Activated naive CD8-positive, alpha-beta T cell treated with anti-CD3 and anti-CD28 coated beads, Interleukin-2, amount 50 U/mL, for 24 hours (primary cell): ENCODE data around the gene VARS1.

Source experiments
- ATAC-seq: fragments of 150-1000 bp; cut with Tn5 transposase; one replicate; pipeline ENCODE4 v1.10.0; 2021
- DNase-seq: peaks from one replicate; pipeline ENCODE4 v3.0.0; 2021
- H3K27ac Mint-ChIP-seq: one replicate; pipeline ENCODE4 v1.8.0; 2021; ENCODE audit warnings: mild to moderate bottlenecking, mixed read lengths
- H3K27me3 Mint-ChIP-seq: one replicate; pipeline ENCODE4 v1.8.0; 2021; ENCODE audit warnings: mixed read lengths
- H3K36me3 Mint-ChIP-seq: one replicate; pipeline ENCODE4 v1.8.0; 2021; ENCODE audit warnings: low read depth, mixed read lengths
- H3K4me1 Mint-ChIP-seq: one replicate; pipeline ENCODE4 v1.8.0; 2021; ENCODE audit warnings: mixed read lengths
- H3K4me3 Mint-ChIP-seq: one replicate; pipeline ENCODE4 v1.8.0; 2021; ENCODE audit warnings: mild to moderate bottlenecking, moderate library complexity, mixed read lengths
- H3K9me3 Mint-ChIP-seq: one replicate; pipeline ENCODE4 v1.8.0; 2021; ENCODE audit warnings: mixed read lengths

Gene VARS1

GRCh38 chr6:31776485-31776988 is 19.0 kb downstream of the VARS1 start:
- Mint-ChIP-seq H3K4me1 (peaks cover 48% of the 10 kb centered on the region), H3K9me3 (no peaks in the 10 kb centered on the region), H3K27me3 (no peaks in the 10 kb centered on the region), H3K36me3 (peaks cover 12% of the 10 kb centered on the region), H3K27ac (peak overlapping the region; percentile 59), H3K4me3 (peak overlapping the region; percentile 4)
- peak; percentile 3 for ATAC-seq
- DNase-seq: no peak

- DNase-seq: no peak
- Mint-ChIP-seq H3K4me1 (peaks cover 55% of the 10 kb centered on the region), H3K9me3 (no peaks in the 10 kb centered on the region), H3K27me3 (no peaks in the 10 kb centered on the region), H3K27ac (no peak overlapping the region), H3K36me3 (peaks cover 11% of the 10 kb centered on the region), H3K4me3 (peak overlapping the region; percentile 4)
- ATAC-seq: no peak
Measured at GRCh38 chr6:31775633-31776484, 19.7 kb downstream of the VARS1 start.

- Mint-ChIP-seq H3K9me3 (no peaks in the 10 kb centered on the region), H3K4me3 (no peak overlapping the region), H3K4me1 (peaks cover 55% of the 10 kb centered on the region), H3K27ac (no peak overlapping the region), H3K27me3 (no peaks in the 10 kb centered on the region), H3K36me3 (peaks cover 6% of the 10 kb centered on the region)
- DNase-seq: no peak
- ATAC-seq: no peak
Measured at GRCh38 chr6:31775184-31775583, 20.4 kb downstream of the VARS1 start.

- Mint-ChIP-seq H3K36me3 (peaks cover 4% of the 10 kb centered on the region), H3K4me3 (peak overlapping the region; percentile 57)
Measured at GRCh38 chr6:31771992-31772358, 23.6 kb downstream of the VARS1 start.

GRCh38 chr6:31770860-31771259 is 24.7 kb downstream of the VARS1 start:
- ATAC-seq (no peak), DNase-seq (no peak)
- Mint-ChIP-seq H3K4me3 (no peak overlapping the region), H3K27ac (peak overlapping the region; percentile 72), H3K9me3 (no peaks in the 10 kb centered on the region), H3K27me3 (no peaks in the 10 kb centered on the region), H3K4me1 (peaks cover 44% of the 10 kb centered on the region), H3K36me3 (peaks cover 4% of the 10 kb centered on the region)

More at GRCh38 chr6:31771992-31772358, 23.6 kb downstream of the VARS1 start:
- H3K4me1 Mint-ChIP-seq: peaks cover 54% of the 10 kb centered on the region
- no peaks in the 10 kb centered on the region for H3K27me3 Mint-ChIP-seq
- H3K27ac Mint-ChIP-seq: peak overlapping the region; percentile 73
- peak; percentile 12 for ATAC-seq
- H3K9me3 Mint-ChIP-seq: no peaks in the 10 kb centered on the region
- no peak for DNase-seq

GRCh38 chr6:31769684-31770371 is 25.7 kb downstream of the VARS1 start:
- no peaks in the 10 kb centered on the region for H3K9me3 Mint-ChIP-seq
- no peaks in the 10 kb centered on the region for H3K27me3 Mint-ChIP-seq
- peak; percentile 66 for ATAC-seq
- peak; percentile 87 for DNase-seq
- peaks cover 4% of the 10 kb centered on the region for H3K36me3 Mint-ChIP-seq
- H3K4me3 Mint-ChIP-seq: no peak overlapping the region
- peaks cover 41% of the 10 kb centered on the region for H3K4me1 Mint-ChIP-seq
- H3K27ac Mint-ChIP-seq: no peak overlapping the region

GRCh38 chr6:31768363-31769257 is 26.9 kb downstream of the VARS1 start:
- H3K9me3 Mint-ChIP-seq: no peaks in the 10 kb centered on the region
- no peak overlapping the region for H3K4me3 Mint-ChIP-seq
- no peaks in the 10 kb centered on the region for H3K27me3 Mint-ChIP-seq
- ATAC-seq (no peak), DNase-seq (no peak)
- no peak overlapping the region for H3K27ac Mint-ChIP-seq
- H3K4me1 Mint-ChIP-seq: peaks cover 36% of the 10 kb centered on the region
- H3K36me3 Mint-ChIP-seq: peaks cover 9% of the 10 kb centered on the region

GRCh38 chr6:31767096-31767645 is 28.4 kb downstream of the VARS1 start:
- Mint-ChIP-seq H3K27me3 (no peaks in the 10 kb centered on the region), H3K4me3 (no peak overlapping the region), H3K4me1 (peaks cover 23% of the 10 kb centered on the region), H3K9me3 (no peaks in the 10 kb centered on the region), H3K36me3 (peaks cover 17% of the 10 kb centered on the region), H3K27ac (no peak overlapping the region)
- no peak for ATAC-seq
- DNase-seq: no peak

GRCh38 chr6:31765910-31766794 is 29.4 kb downstream of the VARS1 start:
- H3K9me3 Mint-ChIP-seq: no peaks in the 10 kb centered on the region
- no peak overlapping the region for H3K4me3 Mint-ChIP-seq
- no peak overlapping the region for H3K27ac Mint-ChIP-seq
- H3K36me3 Mint-ChIP-seq: peaks cover 21% of the 10 kb centered on the region
- H3K27me3 Mint-ChIP-seq: no peaks in the 10 kb centered on the region
- peaks cover 14% of the 10 kb centered on the region for H3K4me1 Mint-ChIP-seq
- no peak for ATAC-seq
- DNase-seq: no peak

GRCh38 chr6:31765559-31765909 is 30.0 kb downstream of the VARS1 start:
- ATAC-seq: no peak
- DNase-seq: no peak
- no peak overlapping the region for H3K4me3 Mint-ChIP-seq
- no peaks in the 10 kb centered on the region for H3K27me3 Mint-ChIP-seq
- H3K36me3 Mint-ChIP-seq: peaks cover 25% of the 10 kb centered on the region
- H3K4me1 Mint-ChIP-seq: peaks cover 11% of the 10 kb centered on the region
- H3K9me3 Mint-ChIP-seq: no peaks in the 10 kb centered on the region
- H3K27ac Mint-ChIP-seq: no peak overlapping the region

GRCh38 chr6:31764198-31764597 is 31.4 kb downstream of the VARS1 start:
- DNase-seq: no peak
- Mint-ChIP-seq H3K4me3 (no peak overlapping the region), H3K36me3 (peaks cover 37% of the 10 kb centered on the region), H3K4me1 (peaks cover 4% of the 10 kb centered on the region), H3K27ac (no peak overlapping the region), H3K9me3 (no peaks in the 10 kb centered on the region), H3K27me3 (no peaks in the 10 kb centered on the region)
- no peak for ATAC-seq

- H3K9me3 Mint-ChIP-seq: no peaks in the 10 kb centered on the region
- H3K27ac Mint-ChIP-seq: no peak overlapping the region
- H3K4me3 Mint-ChIP-seq: no peak overlapping the region
- no peak for DNase-seq
- H3K36me3 Mint-ChIP-seq: peaks cover 43% of the 10 kb centered on the region
- no peak for ATAC-seq
- no peaks in the 10 kb centered on the region for H3K27me3 Mint-ChIP-seq
- H3K4me1 Mint-ChIP-seq: peaks cover 2% of the 10 kb centered on the region
Measured at GRCh38 chr6:31763619-31763940, 32.0 kb downstream of the VARS1 start.

GRCh38 chr6:31762878-31763618 is 32.5 kb downstream of the VARS1 start:
- no peak overlapping the region for H3K27ac Mint-ChIP-seq
- no peak overlapping the region for H3K4me3 Mint-ChIP-seq
- DNase-seq: no peak
- H3K27me3 Mint-ChIP-seq: no peaks in the 10 kb centered on the region
- H3K4me1 Mint-ChIP-seq: peaks cover 2% of the 10 kb centered on the region
- H3K36me3 Mint-ChIP-seq: peaks cover 48% of the 10 kb centered on the region
- ATAC-seq: no peak
- H3K9me3 Mint-ChIP-seq: no peaks in the 10 kb centered on the region
